Epithelial cell of esophagus (primary cell): Measurements from ENCODE around the gene EFEMP2.
"Not testable (repeated sequence)": the region's sequence is repeated elsewhere in the genome, so short reads cannot be mapped to it uniquely, and the experiment has no call there.

Experiments used
- DNase-seq: peaks from one replicate; pipeline ENCODE4 v3.0.0; 2010; ENCODE audit warnings: low read depth
- H3K4me3 ChIP-seq: 2 replicates; pipeline ENCODE4 v1.5.1; 2011; ENCODE audit warnings: mild to moderate bottlenecking, low read length, control low read depth
- CTCF ChIP-seq: IDR thresholded peaks from 2 replicates; pipeline ENCODE4 v1.5.1; 2011; ENCODE audit warnings: low read depth, mild to moderate bottlenecking, low read length, control low read depth, inconsistent platforms; ENCODE audit not compliant: insufficient read depth; ENCODE audit errors: missing control alignments

Gene EFEMP2

DNA sequence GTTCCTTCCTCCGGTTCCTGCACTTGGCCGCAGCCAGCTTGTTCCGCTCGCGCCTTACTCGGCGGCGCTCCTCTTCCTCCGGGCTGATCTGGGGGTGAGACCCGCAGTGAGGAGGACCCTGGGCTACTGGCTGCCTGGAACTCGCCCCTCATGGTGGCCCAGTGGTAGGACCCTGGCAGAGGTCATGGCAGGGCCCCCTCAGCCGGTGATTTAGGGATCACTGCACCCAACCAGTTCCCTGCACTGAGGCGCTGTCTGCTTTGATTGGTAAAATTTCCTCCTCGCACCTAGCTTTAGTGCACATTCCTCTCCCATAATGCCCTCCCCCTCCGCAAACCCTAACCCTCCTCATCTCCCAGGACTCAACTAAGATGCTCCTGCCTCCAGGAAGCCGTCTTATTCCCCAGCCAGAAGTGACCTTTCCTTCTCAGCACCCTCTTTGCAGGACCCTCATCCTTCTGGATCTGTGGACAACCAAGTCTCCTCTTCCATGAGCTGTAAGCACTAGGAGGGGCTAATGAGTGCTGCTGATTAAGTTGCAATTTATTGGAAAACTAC, 21.5 kb upstream of the EFEMP2 start:
- no peak for TF ChIP-seq CTCF
- H3K4me3 ChIP-seq: no peak overlapping the region
- DNase-seq: no peak

DNA sequence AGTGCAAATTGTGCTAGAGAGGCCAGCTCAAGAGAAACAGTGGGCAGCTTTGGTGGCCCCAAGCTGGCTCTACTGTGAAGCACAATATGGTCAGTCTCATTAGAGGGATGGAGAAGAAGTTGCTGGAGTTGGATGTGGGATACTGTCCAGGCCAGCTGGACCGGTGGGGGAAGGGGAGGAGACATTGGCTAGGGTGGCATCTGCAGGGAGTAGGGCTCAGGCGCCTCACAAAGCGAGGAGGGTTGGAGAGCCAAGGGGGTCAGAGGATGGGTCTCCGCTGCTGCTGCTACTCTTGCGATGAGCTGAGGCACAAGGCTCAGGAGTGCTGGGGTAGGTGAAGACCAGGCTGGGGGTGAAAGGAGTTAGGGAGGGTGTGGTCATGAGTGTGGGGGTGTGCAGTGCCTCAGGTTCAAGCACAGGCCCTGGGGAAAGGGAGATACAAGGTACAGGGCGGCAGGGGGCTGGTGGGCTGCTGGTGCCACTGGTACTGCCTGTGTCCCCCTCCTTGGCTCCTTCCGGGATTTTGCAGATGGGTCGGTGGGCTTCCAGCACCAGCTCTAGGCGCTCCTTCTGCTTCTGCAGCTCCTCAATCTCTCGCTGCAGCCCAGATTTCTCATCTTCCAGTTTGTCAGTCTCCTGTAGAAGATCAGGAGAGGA, 20.2 kb upstream of the EFEMP2 start:
- H3K4me3 ChIP-seq: no peak overlapping the region
- no peak for DNase-seq
- no peak for TF ChIP-seq CTCF

GRCh38 chr11:65892137-65892540, 19.5 kb upstream of the EFEMP2 start:
- H3K4me3 ChIP-seq: peak overlapping the region; percentile 67
- DNase-seq: not testable (repeated sequence)

GRCh38 chr11:65891219-65892136, 18.9 kb upstream of the EFEMP2 start:
- peak; percentile 8 for TF ChIP-seq CTCF
- no peak for DNase-seq
- H3K4me3 ChIP-seq: peak overlapping the region; percentile 67

DNA sequence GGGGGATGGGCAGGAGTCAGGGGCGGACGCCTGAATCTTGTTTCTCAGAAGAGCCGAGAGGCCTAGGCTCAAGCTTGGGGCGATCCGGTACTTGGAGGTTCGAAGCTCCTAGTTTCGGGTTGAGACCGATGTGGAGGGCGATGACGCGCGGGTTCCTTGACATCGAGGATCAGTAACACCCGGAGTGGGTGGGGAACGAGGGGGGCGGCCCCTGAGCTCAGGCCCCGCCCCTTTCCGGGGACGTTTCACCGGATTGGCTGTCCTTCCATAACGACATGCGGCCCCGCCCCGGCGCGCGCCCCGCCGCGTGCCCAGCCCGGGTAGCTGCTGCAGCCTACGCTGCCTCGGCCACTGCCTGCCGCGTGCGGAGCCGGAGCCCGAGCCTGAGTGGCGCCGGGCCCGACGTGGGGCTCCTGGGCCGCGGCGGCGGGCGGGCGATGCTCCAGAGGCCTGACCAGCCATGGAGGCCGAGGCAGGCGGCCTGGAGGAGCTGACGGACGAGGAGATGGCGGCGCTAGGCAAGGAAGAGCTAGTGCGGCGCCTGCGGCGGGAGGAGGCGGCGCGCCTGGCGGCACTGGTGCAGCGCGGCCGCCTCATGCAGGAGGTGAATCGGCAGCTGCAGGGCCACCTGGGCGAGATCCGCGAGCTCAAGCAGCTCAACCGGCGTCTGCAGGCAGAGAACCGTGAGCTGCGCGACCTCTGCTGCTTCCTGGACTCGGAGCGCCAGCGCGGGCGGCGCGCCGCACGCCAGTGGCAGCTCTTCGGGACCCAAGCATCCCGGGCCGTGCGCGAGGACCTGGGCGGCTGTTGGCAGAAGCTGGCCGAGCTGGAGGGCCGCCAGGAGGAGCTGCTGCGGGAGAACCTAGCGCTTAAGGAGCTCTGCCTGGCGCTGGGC, 18.0 kb upstream of the EFEMP2 start, which contains the start of gene CCDC85B:
TSS of gene CCDC85B (plus strand) at position 350 of the 895 bp plus-strand sequence. CDS start at position 461, 111 bp downstream.
- TF ChIP-seq CTCF: no peak
- DNase-seq: peak; percentile 97
- peak within 1 kb of the TSS; percentile 67 for H3K4me3 ChIP-seq

GRCh38 chr11:65888163-65888814, 15.7 kb upstream of the EFEMP2 start, which contains the start of gene FIBP:
Gene FIBP, minus strand, starts transcription at chr11:65888471. Its CDS starts 53 bp downstream, at chr11:65888418.
- peak; percentile 98 for DNase-seq
- TF ChIP-seq CTCF: peak; percentile 68
- peak within 1 kb of the TSS; percentile 90 for H3K4me3 ChIP-seq
